ENCODE data around the gene INSL4. TPM values are rescaled to one million over a fixed set of nuclear protein-coding genes. Genes with fewer than 3 reads are reported as not detected.

Gene INSL4
- total and polyA plus RNA-seq, 2 of the 8 experiments (the other 6 are each of a cell fraction or from before 2014, with no cell fraction given): not detected

- peaks cover 0 to 4% of the 10 kb centered on the region in 2 experiments; a peak in 1 of 4 replicates for H3K9me3 ChIP-seq (ENCODE audit: insufficient read depth in 2 of 2, low read depth in 1 of 2, low read length in 1 of 2)
- no peaks in the 10 kb centered on the region for H3K23me2 ChIP-seq (ENCODE audit: low read depth, low read length)
- no peak overlapping the region for H3K4me3 ChIP-seq (ENCODE audit: extremely low read depth in 1 of 4, insufficient read depth in 2 of 4, low read depth in 3 of 4, low read length in 4 of 4)
- H2BK5ac ChIP-seq (ENCODE audit: low read depth, low read length): no peak overlapping the region
- H4K8ac ChIP-seq (ENCODE audit: extremely low read depth, insufficient read depth, low read length): no peak overlapping the region
- H2BK15ac ChIP-seq (ENCODE audit: low read length): no peak overlapping the region
- no peaks in the 10 kb centered on the region for H3K27me3 ChIP-seq (replicated peaks in 1 of 4; ENCODE audit: control insufficient read depth in 3 of 4, extremely low read depth in 1 of 4, insufficient read depth in 3 of 4, low read length in 3 of 4)
- H3K23ac ChIP-seq (ENCODE audit: insufficient read length): no peak overlapping the region
- DNase-seq (ENCODE audit: low read depth in 1 of 2, low spot score in 2 of 2) (no peak), FAIRE-seq (no peak)
- no peak overlapping the region for H3K56ac ChIP-seq (replicated peaks; ENCODE audit: insufficient read length, low read depth, low read length)
- no peak overlapping the region for H2AK5ac ChIP-seq (ENCODE audit: low read depth, low read length)
- H4K20me1 ChIP-seq (replicated peaks in 1 of 2; ENCODE audit: control insufficient read depth in 1 of 2, insufficient read depth in 2 of 2, low read length in 2 of 2): no peaks in the 10 kb centered on the region
- no peak overlapping the region for H3K4ac ChIP-seq (replicated peaks; ENCODE audit: insufficient read length, low read depth, low read length)
- peak overlapping the region; percentile 53; the same call in 1 of the 2 replicates for H2AFZ ChIP-seq (ENCODE audit: low read length)
- H2BK20ac ChIP-seq (ENCODE audit: low read length): no peak overlapping the region
- no peaks in the 10 kb centered on the region for H3K79me2 ChIP-seq (ENCODE audit: control insufficient read depth in 1 of 2, insufficient read depth in 2 of 2, low read length in 2 of 2)
- H3K79me1 ChIP-seq (ENCODE audit: low read depth, low read length): no peaks in the 10 kb centered on the region
- no peaks in the 10 kb centered on the region for H3K4me1 ChIP-seq (replicated peaks in 1 of 4; ENCODE audit: control insufficient read depth in 3 of 4, insufficient read depth in 4 of 4, low read length in 3 of 4)
- no peak overlapping the region for H2BK12ac ChIP-seq (ENCODE audit: low read depth, low read length)
- no peak overlapping the region for H3K9ac ChIP-seq (replicated peaks in 1 of 4; ENCODE audit: extremely low read depth in 1 of 4, low read depth in 3 of 4, low read length in 3 of 4)
- no peak overlapping the region for H3K4me2 ChIP-seq (ENCODE audit: insufficient read depth in 1 of 2, low read depth in 2 of 2, low read length in 2 of 2)
- no peak overlapping the region for H3K14ac ChIP-seq (ENCODE audit: insufficient read length)
- H4K91ac ChIP-seq (replicated peaks; ENCODE audit: insufficient read length, low read length): no peak overlapping the region
- CTCF ChIA-PET (ENCODE audit: partially characterized antibody): interaction anchor here (1.1 to 2.7 kb wide), 3 partner anchors 9 to 393 kb away, joined by 3 to 19 read pairs (median 4); partner anchors contain the start of gene INSL6
- no peak overlapping the region for H3K18ac ChIP-seq (ENCODE audit: extremely low read depth, low read length)
- H3K36me3 ChIP-seq (ENCODE audit: control insufficient read depth in 2 of 4, insufficient read depth in 4 of 4, low read length in 3 of 4): no peaks in the 10 kb centered on the region
- TF ChIP-seq HDAC6 (IDR thresholded peaks at IDR 0.05; ENCODE audit: low read depth, low read length) (no peak), EZH2 (IDR thresholded peaks at IDR 0.05; ENCODE audit: low read depth, low read length, severe bottlenecking) (no peak), RAD21 (IDR thresholded peaks at IDR 0.05 in 1 of 2, conservative IDR thresholded peaks at IDR 0.05 in 1 of 2; ENCODE audit: low read depth in 2 of 2, low read length in 2 of 2) (no peak)
- H3K27ac ChIP-seq (ENCODE audit: low read depth, low read length): no peak overlapping the region
- POLR2A ChIA-PET (ENCODE audit: partially characterized antibody): no interaction called here
- 85% methylated on average over 1 of the region's 1 CpG; no CpG with 5 or more reads in 1 of the 2 experiments for WGBS, 2 experiments (ENCODE audit: extremely low coverage in 1 of 2, insufficient coverage in 1 of 2, insufficient read length in 1 of 2, insufficient replicate concordance in 2 of 2, low coverage in 1 of 2, low lambda C conversion rate in 2 of 2, missing lambda C conversion rate in 1 of 2)
- no peak overlapping the region for H4K5ac ChIP-seq (ENCODE audit: insufficient read length, low read depth, low read length)
- H2BK120ac ChIP-seq (replicated peaks; ENCODE audit: low read depth, low read length): no peak overlapping the region
Measured at GRCh38 chr9:5195463-5195862, 35.8 kb upstream of the INSL4 start.
